Ovary (tissue), 9 donors: ENCODE results near the gene PDZRN3. TPM values are rescaled to one million over a fixed set of nuclear protein-coding genes. Genes with fewer than 3 reads are reported as not detected.

ENCODE experiments used
- DNase-seq, 5 donors: peaks; one replicate each; pipeline ENCODE4 v3.0.0-alpha.2; 2019 to 2020
- H3K27ac ChIP-seq, 2 donors: fragments of 200-600 bp; one replicate each; pipeline versions ENCODE4 v1.5.1 to v1.8.0; 2019 to 2022
- H3K27me3 ChIP-seq: fragments of 200-600 bp; one replicate; pipeline ENCODE4 v1.8.0; 2022
- H3K36me3 ChIP-seq: fragments of 200-600 bp; sonication (generic); one replicate; pipeline ENCODE4 v1.5.1; 2019
- H3K4me1 ChIP-seq: one replicate; pipeline ENCODE4 v1.8.1; 2013; ENCODE audit warnings: mild to moderate bottlenecking, moderate library complexity; ENCODE audit not compliant: insufficient read depth
- H3K4me3 ChIP-seq: fragments of 200-600 bp; sonication (generic); one replicate; pipeline ENCODE4 v1.5.1; 2017
- H3K9me3 ChIP-seq, 2 donors: fragments of 200-600 bp in 1 of 2; sonication (generic) in 1 of 2; one replicate each; pipeline versions ENCODE4 v1.5.1 to v1.8.1; 2013 to 2019; ENCODE audit warnings: mild to moderate bottlenecking in 1 of 2, moderate library complexity in 1 of 2
- CTCF ChIP-seq, 3 donors: fragments of 450-650 bp in 2 of 3; fragments of 200-600 bp in 1 of 3; IDR thresholded peaks; one replicate each; pipeline versions ENCODE4 v1.5.1 to v1.8.0; 2016 to 2022; ENCODE audit warnings: antibody characterized with exemption in 3 of 3, mild to moderate bottlenecking in 1 of 3
- EP300 ChIP-seq: sonication (generic); formaldehyde crosslinking; IDR thresholded peaks from one replicate; pipeline ENCODE4 v1.6.1; 2017; ENCODE audit warnings: antibody characterized with exemption
- POLR2A ChIP-seq: fragments of 450-650 bp; IDR thresholded peaks from one replicate; pipeline ENCODE4 v1.6.1; 2017; ENCODE audit warnings: antibody characterized with exemption, mild to moderate bottlenecking, moderate library complexity
- WGBS, 3 donors: extraction: QIAGEN DNeasy Blood & Tissue Kit in 1 of 3; methylation state at CpG; one replicate each; pipeline versions ENCODE4 v1.1.5 to v1.1.7; 2013 to 2017; 5-methylcytosine and 5-hydroxymethylcytosine counted together
- intact Hi-C, 4 donors: fragments of 100-400 bp; cut with DNase I; formaldehyde crosslinking; loops; one replicate each; pipeline versions ENCODE4 v1.11.0 to v1.15.1; 2022 to 2023
- polyA plus RNA-seq, 2 donors: library from polyadenylated mRNA; stranded (reverse); fragments of 200-250 nt in 1 of 2; fragments of 350-450 nt in 1 of 2; fragmentation: Illumina TruSeq in 1 of 2; extraction: RNeasy Lipid Tissue Mini Kit (QIAGEN cat#74804) in 1 of 2; gene quantifications; one replicate each; pipeline ENCODE4 v1.2.3, GENCODE V29; 2013 to 2014
- total RNA-seq, 7 donors: library from RNA; depleted of rRNA in 2 of 7; stranded (reverse); fragments of >200 nt in 2 of 7; fragmentation: NEBNext Ultra II Directional in 3 of 7; extraction: Animal tissue kit (Norgen Biotek cat#: 25700) in 3 of 7; gene quantifications; one replicate each; pipeline versions ENCODE4 v1.1.0 to v1.2.4, GENCODE V29; 2016 to 2023
- donor health status: DM: no; HTN: no; CAD: no; lungs with moderate emphysema.
- donor health status: DM: no; HTN: no; CAD: no.
- donor health status: Bipolar disorder and iron deficiency.
- donor health status: DM: yes; HTN: yes; CAD: no.
- donor health status: DM: no; HTN: no; CAD: no.
- donor health status: DM: yes; HTN: yes; CAD: no.

PDZRN3 gene
- total and polyA plus RNA-seq, 9 donors, result 68.1 to 161 (median 102) TPM

- DNase-seq, result no peak
- TF ChIP-seq EP300 (no peak), CTCF (IDR thresholded peaks at IDR 0.05) (no peak), POLR2A (no peak)
- intact Hi-C loops, result loop anchor here in 2 of 4 donors (10.0 kb wide), 1 partner anchor 330 kb away; no protein-coding TSS in a partner anchor
- H3K36me3 ChIP-seq, result no peaks in the 10 kb centered on the region
- 82 to 85% (median 84%) methylated on average over 11 of the region's 11 CpGs for WGBS, 3 donors
- no peaks in the 10 kb centered on the region for H3K27me3 ChIP-seq
- H3K4me1 ChIP-seq, result peaks cover 22% of the 10 kb centered on the region
- H3K27ac ChIP-seq, result no peak overlapping the region
- no peaks in the 10 kb centered on the region for H3K9me3 ChIP-seq
- no peak overlapping the region for H3K4me3 ChIP-seq
Measured at GRCh38 chr3:73435055-73435454, 189.7 kb downstream of the PDZRN3 start.

GRCh38 chr3:73433687-73434086 is 191.1 kb downstream of the PDZRN3 start:
- H3K4me3 ChIP-seq, result no peak overlapping the region
- H3K27ac ChIP-seq, result no peak overlapping the region
- no peaks in the 10 kb centered on the region for H3K9me3 ChIP-seq
- no peaks in the 10 kb centered on the region for H3K36me3 ChIP-seq
- no peak for TF ChIP-seq POLR2A
- no peak for TF ChIP-seq CTCF (IDR thresholded peaks at IDR 0.05)
- H3K4me1 ChIP-seq, result peaks cover 15% of the 10 kb centered on the region
- 56 to 66% (median 64%) methylated on average over 14 of the region's 14 CpGs for WGBS, 3 donors
- intact Hi-C loops, result loop anchor here (5.0 to 10.0 kb wide), 2 partner anchors 329 to 331 kb away; no protein-coding TSS in a partner anchor
- H3K27me3 ChIP-seq, result no peaks in the 10 kb centered on the region
- no peak for DNase-seq

- intact Hi-C loops, result loop anchor here (5.0 to 10.0 kb wide), 2 partner anchors 328 to 331 kb away; no protein-coding TSS in a partner anchor
- TF ChIP-seq EP300 (no peak), POLR2A (no peak), CTCF (IDR thresholded peaks at IDR 0.05) (no peak)
- no peak for DNase-seq
- Histone ChIP-seq H3K4me3 (no peak overlapping the region), H3K4me1 (peaks cover 13% of the 10 kb centered on the region), H3K27me3 (no peaks in the 10 kb centered on the region), H3K27ac (no peak overlapping the region), H3K36me3 (no peaks in the 10 kb centered on the region), H3K9me3 (no peaks in the 10 kb centered on the region)
- WGBS, 3 donors, result 67 to 76% (median 72%) methylated on average over 2 of the region's 2 CpGs
Measured at GRCh38 chr3:73433079-73433478, 191.7 kb downstream of the PDZRN3 start.

GRCh38 chr3:73432706-73433032 is 192.1 kb downstream of the PDZRN3 start:
- H3K27ac ChIP-seq, result no peak overlapping the region
- TF ChIP-seq POLR2A (no peak), EP300 (no peak), CTCF (IDR thresholded peaks at IDR 0.05) (no peak)
- no peak overlapping the region for H3K4me3 ChIP-seq
- peaks cover 16% of the 10 kb centered on the region for H3K4me1 ChIP-seq
- intact Hi-C loops, result loop anchor here (5.0 to 10.0 kb wide), 2 partner anchors 328 to 330 kb away; no protein-coding TSS in a partner anchor
- DNase-seq, result no peak
- H3K27me3 ChIP-seq, result no peaks in the 10 kb centered on the region
- no peaks in the 10 kb centered on the region for H3K9me3 ChIP-seq
- no peaks in the 10 kb centered on the region for H3K36me3 ChIP-seq
- WGBS, 3 donors, result 79 to 85% (median 81%) methylated on average over 1 of the region's 1 CpG
